ENCODE results near the gene CERCAM.
A peak's percentile ranks its signal among the peaks of the same experiment; 100 is the strongest.
"Not testable (repeated sequence)": the region's sequence is repeated elsewhere in the genome, so short reads cannot be mapped to it uniquely, and the experiment has no call there.

CERCAM gene

GRCh38 chr9:128393145-128393775 lies 27.4 kb upstream of the CERCAM start:
- DNase-seq = no peak

GRCh38 chr9:128393970-128394369 lies 26.7 kb upstream of the CERCAM start:
- no peak for DNase-seq

GRCh38 chr9:128394379-128395168 lies 26.1 kb upstream of the CERCAM start:
- no peak for DNase-seq

- DNase-seq = no peak
Measured at GRCh38 chr9:128396970-128397613, 23.6 kb upstream of the CERCAM start.

- no peak for DNase-seq
Measured at GRCh38 chr9:128397831-128398230, 22.8 kb upstream of the CERCAM start.

GRCh38 chr9:128399861-128400260 lies 20.8 kb upstream of the CERCAM start:
- DNase-seq = no peak

- DNase-seq = no peak
Measured at GRCh38 chr9:128404560-128404959, 16.1 kb upstream of the CERCAM start.

GRCh38 chr9:128405077-128405779 lies 15.4 kb upstream of the CERCAM start:
- DNase-seq = no peak

GRCh38 chr9:128405780-128406171 lies 14.9 kb upstream of the CERCAM start:
- DNase-seq = no peak

- no peak for DNase-seq
Measured at GRCh38 chr9:128406848-128407391, 13.7 kb upstream of the CERCAM start.

- no peak for DNase-seq
Measured at GRCh38 chr9:128408963-128409431, 11.7 kb upstream of the CERCAM start.

GRCh38 chr9:128409450-128409849 lies 11.2 kb upstream of the CERCAM start:
- DNase-seq = no peak

- DNase-seq = no peak
Measured at GRCh38 chr9:128409978-128410377, 10.7 kb upstream of the CERCAM start.

- no peak for DNase-seq
Measured at GRCh38 chr9:128411364-128412119, 9.1 kb upstream of the CERCAM start.

GRCh38 chr9:128412120-128412790 lies 8.4 kb upstream of the CERCAM start:
- peak; percentile 67 for DNase-seq

- not testable (repeated sequence) for DNase-seq
Measured at GRCh38 chr9:128413728-128414127, 6.9 kb upstream of the CERCAM start.

GRCh38 chr9:128414461-128414860 lies 6.2 kb upstream of the CERCAM start:
- no peak for DNase-seq

- DNase-seq = no peak
Measured at GRCh38 chr9:128415281-128415680, 5.4 kb upstream of the CERCAM start.

- no peak for DNase-seq
Measured at GRCh38 chr9:128416014-128416413, 4.6 kb upstream of the CERCAM start.

- DNase-seq = no peak
Measured at GRCh38 chr9:128416432-128417019, 4.1 kb upstream of the CERCAM start.
